ENCODE data around the gene FASTKD3.

GRCh38 chr5:7837403-7837802 lies 31.4 kb downstream of the FASTKD3 start:
- TF ChIP-seq CTCF (IDR thresholded peaks at IDR 0.05; ENCODE audit: extremely low read depth in 1 of 2, insufficient read depth in 1 of 2, low read depth in 1 of 2, low read length in 2 of 2), result no peak
- TF ChIP-seq EZH2 (IDR thresholded peaks at IDR 0.05; ENCODE audit: borderline replicate concordance, low read depth, low read length, severe bottlenecking), result no peak
- no peak for TF ChIP-seq POLR2A (IDR thresholded peaks at IDR 0.05; ENCODE audit: low read depth, low read length)
- TF ChIP-seq POLR2AphosphoS5 (IDR thresholded peaks at IDR 0.05; ENCODE audit: insufficient read depth, low read depth, low read length), result no peak
- no peak for TF ChIP-seq MYC (IDR thresholded peaks at IDR 0.05; ENCODE audit: low read depth, low read length)
- no peak for TF ChIP-seq MAX (IDR thresholded peaks at IDR 0.05; ENCODE audit: insufficient read depth, insufficient read length)
- no peak for TF ChIP-seq FOS (IDR thresholded peaks at IDR 0.05; ENCODE audit: borderline replicate concordance, insufficient read depth, low read length)
